ENCODE results near the gene S100A10. TPM values are rescaled to one million over a fixed set of nuclear protein-coding genes. Genes with fewer than 3 reads are reported as not detected.

S100A10 gene
- total RNA-seq, 4 donors from 2014 or later, result 82.5 to 214 (median 105) TPM

GRCh38 chr1:151961833-151962232, 31.8 kb downstream of the S100A10 start:
- peaks cover 0 to 20% (median 14%) of the 10 kb centered on the region in 4 donors for H3K4me1 ChIP-seq
- H3K27ac ChIP-seq (replicated peaks in 1 of 4), result no peak overlapping the region
- WGBS, result 61% methylated on average over 4 of the region's 4 CpGs
- intact Hi-C loops (cut with DNase I), result no loop called here
- TF ChIP-seq CTCF (IDR thresholded peaks at IDR 0.05) (no peak), POLR2A (IDR thresholded peaks at IDR 0.05; ENCODE audit: low read depth) (no peak), POLR2AphosphoS5 (IDR thresholded peaks at IDR 0.05) (no peak), EP300 (IDR thresholded peaks at IDR 0.05) (no peak)
- no peaks in the 10 kb centered on the region for H3K27me3 ChIP-seq
- H3K36me3 ChIP-seq, result no peaks in the 10 kb centered on the region
- H3K9me3 ChIP-seq, result no peaks in the 10 kb centered on the region
- H3K4me3 ChIP-seq, result no peak overlapping the region
- DNase-seq (ENCODE audit: extremely low spot score), result no peak

DNA sequence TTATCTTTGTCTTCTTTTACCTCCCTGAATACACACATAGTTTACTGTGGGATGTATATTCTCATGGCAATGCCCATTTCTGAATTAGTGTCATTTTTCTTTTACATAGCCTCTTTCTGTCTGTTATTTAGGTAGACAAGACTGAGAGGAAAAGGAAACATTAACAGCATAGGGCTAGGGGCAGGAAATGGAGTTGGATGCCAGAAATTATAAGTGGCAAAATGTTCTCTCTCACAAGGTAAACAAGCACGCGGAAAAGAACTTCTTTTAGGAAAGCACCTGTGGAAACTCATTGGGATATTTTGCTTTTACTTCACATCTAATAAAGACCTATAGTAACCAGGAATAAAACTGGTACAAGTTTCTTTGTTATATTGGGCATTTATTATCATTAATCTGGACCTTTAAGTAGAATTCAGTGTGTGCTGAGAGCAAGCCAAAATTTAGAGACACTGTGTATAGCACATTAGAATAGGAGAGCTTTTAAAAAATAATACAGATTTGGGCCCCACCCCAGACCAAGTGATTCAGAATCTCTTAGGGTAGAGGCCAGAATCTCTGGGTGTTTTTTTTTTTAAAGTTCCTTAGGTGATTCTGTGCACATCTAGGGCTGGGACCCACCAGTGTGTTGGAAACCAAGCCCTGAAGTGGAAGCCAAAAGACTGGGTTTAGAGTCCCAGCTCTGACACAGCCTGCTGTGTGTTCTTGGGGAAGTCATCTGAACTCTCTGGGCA, 32.7 kb downstream of the S100A10 start:
- Histone ChIP-seq H3K9me3 (no peaks in the 10 kb centered on the region), H3K36me3 (no peaks in the 10 kb centered on the region), H3K27ac (replicated peaks in 1 of 4) (peak overlapping the region in 2 of 4 donors; percentile 1 to 3), H3K27me3 (no peaks in the 10 kb centered on the region), H3K4me3 (no peak overlapping the region), H3K4me1 (peaks cover 0 to 20% (median 14%) of the 10 kb centered on the region in 4 donors)
- DNase-seq (ENCODE audit: extremely low spot score), result no peak
- intact Hi-C loops (cut with DNase I), result no loop called here
- TF ChIP-seq POLR2AphosphoS5 (IDR thresholded peaks at IDR 0.05) (no peak), CTCF (IDR thresholded peaks at IDR 0.05) (no peak), EP300 (IDR thresholded peaks at IDR 0.05) (no peak), POLR2A (IDR thresholded peaks at IDR 0.05; ENCODE audit: low read depth) (no peak)
- WGBS, result 68% methylated on average over 2 of the region's 2 CpGs

DNA sequence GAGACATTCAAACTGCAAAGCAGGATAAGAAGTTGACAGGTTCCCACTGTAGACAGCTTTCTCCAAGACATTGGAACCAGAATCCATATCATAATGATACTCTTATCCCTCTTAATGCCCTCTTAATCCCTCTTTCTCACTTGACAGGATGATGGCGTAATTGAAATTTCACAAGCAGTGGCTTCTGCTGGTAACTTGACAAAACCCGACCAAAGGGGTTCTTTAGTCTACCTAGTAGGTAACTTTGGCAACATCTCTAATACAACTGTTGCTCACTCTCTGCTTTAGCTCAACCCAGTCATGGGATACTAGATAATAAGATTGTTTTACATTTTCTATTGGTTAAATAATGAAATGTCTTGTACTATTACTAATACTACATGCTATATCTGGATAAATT, 34.7 kb downstream of the S100A10 start:
- intact Hi-C loops (cut with DNase I), result no loop called here
- no peaks in the 10 kb centered on the region for H3K9me3 ChIP-seq

GRCh38 chr1:151956957-151957497, 36.6 kb downstream of the S100A10 start:
- Histone ChIP-seq H3K27ac (replicated peaks in 1 of 4) (no peak overlapping the region), H3K36me3 (no peaks in the 10 kb centered on the region), H3K4me1 (peaks cover 0 to 16% (median 7%) of the 10 kb centered on the region in 4 donors), H3K27me3 (no peaks in the 10 kb centered on the region), H3K9me3 (no peaks in the 10 kb centered on the region), H3K4me3 (no peak overlapping the region)
- TF ChIP-seq CTCF (IDR thresholded peaks at IDR 0.05) (no peak), POLR2AphosphoS5 (IDR thresholded peaks at IDR 0.05) (no peak), POLR2A (IDR thresholded peaks at IDR 0.05; ENCODE audit: low read depth) (no peak), EP300 (IDR thresholded peaks at IDR 0.05) (no peak)
- WGBS, result 86% methylated on average over 3 of the region's 3 CpGs
- no peak for DNase-seq (ENCODE audit: extremely low spot score)
- intact Hi-C loops (cut with DNase I), result no loop called here

More for the DNA sequence above, 34.7 kb downstream of the S100A10 start:
- Histone ChIP-seq H3K36me3 (no peaks in the 10 kb centered on the region), H3K27me3 (no peaks in the 10 kb centered on the region), H3K4me3 (no peak overlapping the region), H3K27ac (replicated peaks in 1 of 4) (no peak overlapping the region), H3K4me1 (peaks cover 0 to 20% (median 12%) of the 10 kb centered on the region in 4 donors)
- no peak for TF ChIP-seq EP300 (IDR thresholded peaks at IDR 0.05)
- TF ChIP-seq POLR2AphosphoS5 (IDR thresholded peaks at IDR 0.05), result no peak
- no peak for TF ChIP-seq POLR2A (IDR thresholded peaks at IDR 0.05; ENCODE audit: low read depth)
- no peak for TF ChIP-seq CTCF (IDR thresholded peaks at IDR 0.05)
- 65% methylated on average over 2 of the region's 2 CpGs for WGBS
- no peak for DNase-seq (ENCODE audit: extremely low spot score)
